Hepatocyte (in vitro differentiated cells): ENCODE data around the gene GPANK1. TPM values are rescaled to one million over a fixed set of nuclear protein-coding genes. Genes with fewer than 3 reads are reported as not detected.

Experiments
- DNase-seq: peaks from one replicate; pipeline ENCODE4 v3.0.0-alpha.2; 2016; ENCODE audit warnings: low spot score
- H2AFZ ChIP-seq: fragments of 200-600 bp; sonication (generic); 2 replicates; pipeline ENCODE4 v1.6.0; 2016; ENCODE audit warnings: antibody characterized with exemption, mild to moderate bottlenecking
- H3K27ac ChIP-seq: fragments of 200-600 bp; sonication (generic); 2 replicates; pipeline ENCODE4 v1.5.1; 2016; ENCODE audit warnings: mild to moderate bottlenecking
- H3K27me3 ChIP-seq: fragments of 200-600 bp; sonication (generic); 2 replicates; pipeline ENCODE4 v1.6.1; 2016
- H3K36me3 ChIP-seq: fragments of 200-600 bp; sonication (generic); replicated peaks from 2 replicates; pipeline ENCODE4 v1.5.1; 2016; ENCODE audit warnings: low read depth; ENCODE audit not compliant: insufficient read depth
- H3K4me1 ChIP-seq: fragments of 200-600 bp; sonication (generic); 2 replicates; pipeline ENCODE4 v1.5.1; 2016; ENCODE audit warnings: mild to moderate bottlenecking, moderate library complexity; ENCODE audit not compliant: insufficient read depth
- H3K4me2 ChIP-seq: fragments of 200-600 bp; sonication (generic); 2 replicates; pipeline ENCODE4 v1.6.0; 2016
- H3K4me3 ChIP-seq: fragments of 200-600 bp; sonication (generic); 2 replicates; pipeline ENCODE4 v1.5.1; 2016; ENCODE audit warnings: mild to moderate bottlenecking
- H3K79me2 ChIP-seq: fragments of 200-600 bp; sonication (generic); 2 replicates; pipeline ENCODE4 v1.6.0; 2017; ENCODE audit warnings: mild to moderate bottlenecking
- H3K9me2 ChIP-seq: fragments of 200-600 bp; sonication (generic); replicated peaks from 2 replicates; pipeline ENCODE4 v1.6.0; 2017; ENCODE audit warnings: mild to moderate bottlenecking; ENCODE audit not compliant: insufficient read depth
- H3K9me3 ChIP-seq: fragments of 200-600 bp; sonication (generic); 2 replicates; pipeline ENCODE4 v1.5.1; 2016; ENCODE audit warnings: low read depth, mild to moderate bottlenecking
- H4K20me1 ChIP-seq: fragments of 200-600 bp; sonication (generic); 2 replicates; pipeline ENCODE4 v1.6.0; 2016; ENCODE audit warnings: mild to moderate bottlenecking; ENCODE audit not compliant: insufficient read depth, poor library complexity, severe bottlenecking
- EZH2 ChIP-seq: fragments of 200-600 bp; sonication (generic); IDR thresholded peaks from 2 replicates; pipeline ENCODE4 v1.6.1; 2016; ENCODE audit warnings: antibody characterized with exemption, mild to moderate bottlenecking, borderline replicate concordance
- EZH2phosphoT487 ChIP-seq: fragments of 200-600 bp; sonication (generic); IDR thresholded peaks from one replicate; pipeline ENCODE4 v1.6.1; 2018; ENCODE audit warnings: antibody characterized with exemption, mild to moderate bottlenecking, low read depth, moderate library complexity; ENCODE audit not compliant: unreplicated experiment, severe bottlenecking
- WGBS: methylation state at CpG from one replicate; pipeline ENCODE4 v1.1.6; 2016; ENCODE audit warnings: low lambda C conversion rate; ENCODE audit errors: missing lambda C conversion rate; 5-methylcytosine and 5-hydroxymethylcytosine counted together
- polyA plus RNA-seq: library from polyadenylated mRNA; unstranded; fragments of >200 nt; fragmentation: Nextera tagmentation; extraction: Ambion mirVana; gene quantifications from 2 replicates; pipeline ENCODE4 v1.2.1, GENCODE V29; 2016
- total RNA-seq: library from RNA; depleted of rRNA; stranded (reverse); fragments of >200 nt; gene quantifications from 2 replicates; pipeline ENCODE4 v1.2.3, GENCODE V29; 2014
- TF ChIP-seq, protein P1 (sequence below): fragments of 200-600 bp; sonication (generic); IDR thresholded peaks from 2 replicates; pipeline ENCODE4 v1.5.1; 2016; ENCODE audit warnings: antibody characterized with exemption, mild to moderate bottlenecking; ENCODE audit not compliant: poor library complexity

Gene GPANK1
- total and polyA plus RNA-seq, 2 experiments from 2014 or later: 18.1 to 23.8 TPM

- Histone ChIP-seq H3K4me3 (no peak overlapping the region), H3K79me2 (peaks cover 78% of the 10 kb centered on the region), H3K4me2 (no peak overlapping the region), H3K9me3 (no peaks in the 10 kb centered on the region), H3K9me2 (no peaks in the 10 kb centered on the region), H3K27me3 (no peaks in the 10 kb centered on the region), H3K4me1 (peaks cover 34% of the 10 kb centered on the region), H2AFZ (no peak overlapping the region), H3K36me3 (no peaks in the 10 kb centered on the region), H4K20me1 (peaks cover 13% of the 10 kb centered on the region), H3K27ac (no peak overlapping the region)
- DNase-seq: no peak
- 95% methylated on average over 12 of the region's 12 CpGs for WGBS
- TF ChIP-seq EZH2: no peak
- TF ChIP-seq, protein P1, sequence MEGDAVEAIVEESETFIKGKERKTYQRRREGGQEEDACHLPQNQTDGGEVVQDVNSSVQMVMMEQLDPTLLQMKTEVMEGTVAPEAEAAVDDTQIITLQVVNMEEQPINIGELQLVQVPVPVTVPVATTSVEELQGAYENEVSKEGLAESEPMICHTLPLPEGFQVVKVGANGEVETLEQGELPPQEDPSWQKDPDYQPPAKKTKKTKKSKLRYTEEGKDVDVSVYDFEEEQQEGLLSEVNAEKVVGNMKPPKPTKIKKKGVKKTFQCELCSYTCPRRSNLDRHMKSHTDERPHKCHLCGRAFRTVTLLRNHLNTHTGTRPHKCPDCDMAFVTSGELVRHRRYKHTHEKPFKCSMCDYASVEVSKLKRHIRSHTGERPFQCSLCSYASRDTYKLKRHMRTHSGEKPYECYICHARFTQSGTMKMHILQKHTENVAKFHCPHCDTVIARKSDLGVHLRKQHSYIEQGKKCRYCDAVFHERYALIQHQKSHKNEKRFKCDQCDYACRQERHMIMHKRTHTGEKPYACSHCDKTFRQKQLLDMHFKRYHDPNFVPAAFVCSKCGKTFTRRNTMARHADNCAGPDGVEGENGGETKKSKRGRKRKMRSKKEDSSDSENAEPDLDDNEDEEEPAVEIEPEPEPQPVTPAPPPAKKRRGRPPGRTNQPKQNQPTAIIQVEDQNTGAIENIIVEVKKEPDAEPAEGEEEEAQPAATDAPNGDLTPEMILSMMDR: no peak
- no peak for TF ChIP-seq EZH2phosphoT487
Observed at GRCh38 chr6:31662124-31662723, 2.6 kb downstream of the GPANK1 start.

DNA sequence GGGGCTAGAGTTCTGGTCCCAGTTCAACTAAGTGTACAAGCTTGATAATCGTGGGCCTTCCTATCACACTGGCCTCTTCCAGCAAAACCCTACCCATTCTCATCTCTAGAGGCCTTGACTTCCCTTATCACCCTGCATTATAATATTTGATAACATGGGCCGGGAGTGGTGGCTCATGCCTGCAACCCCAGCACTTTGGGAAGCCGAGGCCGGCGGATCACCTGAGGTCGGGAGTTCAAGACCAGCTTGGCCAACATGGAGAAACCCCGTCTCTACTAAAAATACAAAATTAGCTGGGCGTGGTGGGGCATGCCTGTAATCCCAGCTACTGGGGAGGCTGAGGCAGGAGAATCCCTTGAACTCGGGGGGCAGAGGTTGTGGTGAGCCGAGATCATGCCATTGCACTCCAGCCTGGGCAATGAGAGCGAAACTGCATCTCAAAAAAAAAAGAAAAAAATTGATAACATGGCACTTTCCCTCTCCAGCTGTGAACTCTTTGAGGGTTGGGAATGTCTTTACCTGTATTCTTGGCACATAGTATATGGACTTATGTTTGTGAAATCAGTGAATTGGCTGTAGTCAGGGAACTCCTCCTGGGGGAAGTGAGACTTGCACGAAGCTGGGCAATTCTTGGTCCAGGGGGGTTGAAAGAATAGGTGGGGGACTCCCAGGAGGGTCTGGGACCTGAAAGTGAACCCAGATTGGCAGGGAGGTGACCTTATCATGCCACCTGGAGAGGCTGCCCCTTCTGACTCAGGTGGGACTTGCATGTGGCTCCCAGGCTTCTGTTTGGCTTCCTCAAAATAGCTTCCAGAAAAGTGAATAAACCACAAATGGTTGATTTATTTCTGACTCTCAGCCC lies 3.3 kb downstream of the GPANK1 start:
- Histone ChIP-seq H3K4me2 (peak overlapping the region; percentile 97), H3K9me3 (no peaks in the 10 kb centered on the region), H3K4me3 (peak overlapping the region; percentile 55), H3K27me3 (no peaks in the 10 kb centered on the region), H3K36me3 (no peaks in the 10 kb centered on the region), H3K4me1 (peaks cover 34% of the 10 kb centered on the region), H3K9me2 (no peaks in the 10 kb centered on the region), H2AFZ (no peak overlapping the region), H3K27ac (peak overlapping the region; percentile 89), H4K20me1 (peaks cover 13% of the 10 kb centered on the region), H3K79me2 (peaks cover 74% of the 10 kb centered on the region)
- TF ChIP-seq EZH2 (no peak), EZH2phosphoT487 (no peak)
- TF ChIP-seq, protein P1: no peak
- 93% methylated on average over 12 of the region's 12 CpGs for WGBS
- no peak for DNase-seq

GRCh38 chr6:31660381-31661261 lies 4.2 kb downstream of the GPANK1 start, which contains the start of gene C6orf47:
TSS of gene C6orf47 (minus strand) at chr6:31660778. CDS start at chr6:31659947, 831 bp downstream.
- Histone ChIP-seq H3K4me3 (peak within 1 kb of the TSS; percentile 55), H3K36me3 (no peaks in the 10 kb centered on the region), H3K4me1 (peaks cover 34% of the 10 kb centered on the region), H4K20me1 (peaks cover 13% of the 10 kb centered on the region), H3K27me3 (no peaks in the 10 kb centered on the region), H3K4me2 (peak within 1 kb of the TSS; percentile 97), H3K27ac (peak within 1 kb of the TSS; percentile 89), H3K9me2 (no peaks in the 10 kb centered on the region), H2AFZ (peak within 1 kb of the TSS; percentile 45), H3K9me3 (no peaks in the 10 kb centered on the region), H3K79me2 (peaks cover 70% of the 10 kb centered on the region)
- WGBS: under 1% methylated on average over 51 of the region's 52 CpGs
- DNase-seq: peak; percentile 93
- no peak for TF ChIP-seq EZH2phosphoT487
